SK-N-DZ (cell line): ENCODE data around the gene DSC1. TPM values are rescaled to one million over a fixed set of nuclear protein-coding genes. Genes with fewer than 3 reads are reported as not detected.

ENCODE experiments used
- DNase-seq: peaks from one replicate; pipeline ENCODE4 v3.0.0-alpha.2; 2015; ENCODE audit warnings: low spot score
- polyA plus RNA-seq, 2 experiments: library from polyadenylated mRNA; depleted of rRNA; stranded (reverse); fragments of >200 nt; gene quantifications; 2 replicates each; pipeline ENCODE4 v1.2.3, GENCODE V29; 2014

DSC1 gene, protein sequence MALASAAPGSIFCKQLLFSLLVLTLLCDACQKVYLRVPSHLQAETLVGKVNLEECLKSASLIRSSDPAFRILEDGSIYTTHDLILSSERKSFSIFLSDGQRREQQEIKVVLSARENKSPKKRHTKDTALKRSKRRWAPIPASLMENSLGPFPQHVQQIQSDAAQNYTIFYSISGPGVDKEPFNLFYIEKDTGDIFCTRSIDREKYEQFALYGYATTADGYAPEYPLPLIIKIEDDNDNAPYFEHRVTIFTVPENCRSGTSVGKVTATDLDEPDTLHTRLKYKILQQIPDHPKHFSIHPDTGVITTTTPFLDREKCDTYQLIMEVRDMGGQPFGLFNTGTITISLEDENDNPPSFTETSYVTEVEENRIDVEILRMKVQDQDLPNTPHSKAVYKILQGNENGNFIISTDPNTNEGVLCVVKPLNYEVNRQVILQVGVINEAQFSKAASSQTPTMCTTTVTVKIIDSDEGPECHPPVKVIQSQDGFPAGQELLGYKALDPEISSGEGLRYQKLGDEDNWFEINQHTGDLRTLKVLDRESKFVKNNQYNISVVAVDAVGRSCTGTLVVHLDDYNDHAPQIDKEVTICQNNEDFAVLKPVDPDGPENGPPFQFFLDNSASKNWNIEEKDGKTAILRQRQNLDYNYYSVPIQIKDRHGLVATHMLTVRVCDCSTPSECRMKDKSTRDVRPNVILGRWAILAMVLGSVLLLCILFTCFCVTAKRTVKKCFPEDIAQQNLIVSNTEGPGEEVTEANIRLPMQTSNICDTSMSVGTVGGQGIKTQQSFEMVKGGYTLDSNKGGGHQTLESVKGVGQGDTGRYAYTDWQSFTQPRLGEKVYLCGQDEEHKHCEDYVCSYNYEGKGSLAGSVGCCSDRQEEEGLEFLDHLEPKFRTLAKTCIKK
- polyA plus RNA-seq (2014; cell fraction: cytosol; rRNA removed), result not detected in 2 replicates
- polyA plus RNA-seq (2014; cell fraction: nucleus; rRNA removed), result not detected in 2 replicates

GRCh38 chr18:31162825-31163435, at the start of gene DSC1:
TSS of gene DSC1 (minus strand) at chr18:31162856. CDS start at chr18:31162594, 262 bp downstream.
- DNase-seq, result no peak

DNA sequence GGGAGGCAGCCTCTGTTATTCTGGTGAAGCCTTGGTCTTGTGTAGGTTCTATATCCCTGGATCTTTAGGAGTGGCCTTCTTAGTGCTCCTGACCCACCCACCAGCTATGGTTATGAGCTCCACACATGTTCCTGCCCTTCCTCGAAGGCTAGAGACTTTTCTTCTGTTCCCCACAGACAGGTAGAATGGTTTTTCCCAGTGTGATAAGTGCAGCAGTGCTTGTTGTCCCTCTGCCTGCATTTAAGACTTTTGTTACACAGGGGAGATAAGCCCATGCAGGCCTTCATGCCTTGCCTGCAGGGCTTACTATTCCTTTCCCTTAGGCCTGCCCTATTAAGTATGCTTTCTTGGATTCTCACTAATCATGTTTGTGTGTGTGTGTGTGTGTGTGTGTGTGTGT, 48.4 kb upstream of the DSC1 start:
- no peak for DNase-seq

- DNase-seq, result no peak
Measured at GRCh38 chr18:31209041-31209440, 46.4 kb upstream of the DSC1 start.

- DNase-seq, result no peak
Measured at GRCh38 chr18:31207391-31207790, 44.7 kb upstream of the DSC1 start.

DNA sequence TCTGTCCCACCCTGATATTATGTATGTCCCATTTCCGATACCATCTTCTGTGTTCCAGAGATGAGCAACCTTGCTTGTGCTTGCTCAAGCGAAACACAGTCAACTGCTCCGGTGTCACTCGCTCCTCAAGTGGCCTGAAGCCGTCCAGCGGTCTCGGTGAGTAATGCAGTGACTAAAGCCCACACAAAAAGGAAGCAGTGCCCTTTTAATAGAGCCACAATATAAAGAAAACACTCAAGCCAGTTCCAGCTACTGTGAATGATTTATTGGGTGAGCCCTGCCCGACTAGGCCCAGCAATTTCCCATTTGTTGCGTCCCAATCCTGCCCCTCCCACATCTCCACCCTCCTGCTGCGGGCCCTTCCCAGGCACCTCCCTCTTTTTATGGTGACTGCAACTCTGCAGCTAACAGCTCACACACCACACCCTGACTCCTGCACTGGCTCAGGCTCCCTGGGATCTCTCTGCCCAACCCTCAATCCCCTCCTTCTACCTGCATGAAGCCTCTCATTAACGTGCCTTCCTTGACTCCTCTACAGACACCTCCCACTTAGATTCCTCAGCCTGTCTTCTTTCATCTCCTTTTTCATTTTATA, 44.2 kb upstream of the DSC1 start:
- DNase-seq, result peak; percentile 19

DNA sequence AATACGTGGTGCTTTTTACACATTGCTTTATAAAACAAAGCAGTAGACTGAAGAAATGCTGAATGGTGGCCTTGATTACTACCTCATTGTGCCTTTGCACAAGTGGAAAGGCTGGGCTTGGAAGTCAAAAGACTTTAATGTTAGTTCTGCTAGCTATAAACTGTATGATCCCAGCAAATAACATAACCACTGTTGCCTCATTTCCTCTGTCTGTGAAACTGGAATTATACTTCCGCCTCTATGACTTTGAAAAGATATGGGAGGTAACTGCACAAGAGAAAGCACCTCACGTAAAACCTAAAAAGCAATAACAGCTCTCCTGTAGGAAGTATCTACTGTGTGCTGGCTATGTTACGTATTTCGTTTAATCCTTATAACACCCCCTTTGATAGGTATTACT, 43.4 kb upstream of the DSC1 start:
- no peak for DNase-seq

DNA sequence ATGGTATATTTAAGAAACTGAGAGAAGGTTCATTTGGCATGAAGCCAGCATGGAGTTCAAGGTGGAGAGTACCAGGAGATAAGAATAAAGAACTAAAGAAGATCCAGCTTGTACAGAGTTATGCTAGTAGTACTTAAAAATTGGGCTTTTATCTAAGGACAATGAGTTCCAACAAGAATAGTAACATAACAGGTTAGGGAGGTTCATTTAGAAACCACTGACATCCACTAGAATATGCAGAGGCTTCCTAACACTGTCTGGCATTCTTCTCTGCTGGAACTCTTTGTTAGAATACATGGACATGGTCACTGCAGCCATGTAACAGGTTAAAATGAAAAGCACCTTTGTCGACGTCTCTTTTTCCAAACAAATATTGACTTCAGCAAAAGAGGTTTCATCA, 42.6 kb upstream of the DSC1 start:
- DNase-seq, result no peak

DNA sequence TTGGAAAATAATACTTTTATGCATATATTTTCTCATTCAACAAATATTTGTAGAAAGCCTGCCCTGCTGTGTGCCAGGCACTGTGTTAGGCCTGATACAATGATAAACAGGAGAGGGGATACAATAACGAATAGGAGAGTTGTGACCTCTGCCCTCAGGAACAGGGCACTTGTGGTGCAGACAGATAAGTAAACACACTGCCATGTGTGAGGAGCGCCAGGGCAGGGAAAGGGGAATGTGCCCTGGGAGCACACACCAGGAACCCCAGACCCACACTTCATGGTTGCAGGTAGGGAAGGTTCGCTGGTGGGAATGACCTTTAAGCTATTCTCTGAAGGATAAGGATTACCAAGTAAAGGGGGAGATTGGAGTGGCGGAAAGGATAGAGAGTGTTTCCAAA, 42.2 kb upstream of the DSC1 start:
- DNase-seq, result no peak

GRCh38 chr18:31204166-31204565, 41.5 kb upstream of the DSC1 start:
- no peak for DNase-seq

DNA sequence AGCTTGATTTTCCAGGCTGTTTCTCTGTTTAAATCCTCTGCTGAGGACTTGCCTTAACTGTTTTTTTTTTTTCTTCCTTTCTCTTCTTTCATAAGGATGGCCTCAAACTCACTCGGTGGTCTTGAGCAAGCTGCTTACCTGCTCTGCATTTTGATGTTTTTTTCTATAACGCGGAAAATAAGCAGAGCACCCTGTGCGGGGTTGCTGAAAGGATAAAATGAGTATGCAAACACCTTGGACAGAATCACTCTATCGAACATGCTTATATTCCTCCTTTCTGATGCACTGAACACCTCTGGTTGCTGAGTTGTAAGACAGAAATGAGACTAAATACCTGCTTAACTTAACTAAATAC, 41.1 kb upstream of the DSC1 start:
- no peak for DNase-seq

DNA sequence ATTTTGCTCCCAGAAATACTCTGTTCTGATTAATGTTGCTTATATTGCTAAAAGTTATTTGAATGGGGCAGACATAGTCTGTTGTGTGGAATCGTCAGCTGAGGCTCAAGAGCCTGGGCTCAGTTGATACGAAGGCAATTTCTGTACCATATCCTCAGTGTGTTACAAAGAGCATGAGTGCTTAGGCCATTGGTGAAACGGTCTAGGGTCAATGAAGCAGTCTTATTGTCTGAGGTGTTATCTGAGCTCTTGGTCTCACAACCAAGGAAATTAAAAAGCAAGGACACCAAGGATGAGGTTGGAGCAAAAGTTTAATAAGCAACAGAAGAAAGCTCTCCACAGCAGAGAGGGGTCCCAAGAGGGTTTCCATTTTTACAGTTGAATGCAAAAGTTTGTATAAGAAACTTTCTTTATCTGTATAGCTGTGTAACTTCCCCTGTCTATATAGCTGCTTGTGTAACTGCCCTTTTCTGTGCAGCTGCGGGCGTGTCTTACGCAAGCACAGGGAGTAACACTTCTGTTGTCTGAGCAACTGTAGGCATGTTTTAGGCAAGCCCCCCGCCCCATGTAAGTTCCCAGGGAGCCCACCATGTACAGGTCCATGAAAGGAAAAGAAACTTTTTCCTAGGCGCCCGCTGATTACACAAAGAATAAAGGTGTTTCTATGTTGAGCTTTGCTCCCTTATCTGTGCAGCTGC, 40.6 kb upstream of the DSC1 start:
- no peak for DNase-seq

DNA sequence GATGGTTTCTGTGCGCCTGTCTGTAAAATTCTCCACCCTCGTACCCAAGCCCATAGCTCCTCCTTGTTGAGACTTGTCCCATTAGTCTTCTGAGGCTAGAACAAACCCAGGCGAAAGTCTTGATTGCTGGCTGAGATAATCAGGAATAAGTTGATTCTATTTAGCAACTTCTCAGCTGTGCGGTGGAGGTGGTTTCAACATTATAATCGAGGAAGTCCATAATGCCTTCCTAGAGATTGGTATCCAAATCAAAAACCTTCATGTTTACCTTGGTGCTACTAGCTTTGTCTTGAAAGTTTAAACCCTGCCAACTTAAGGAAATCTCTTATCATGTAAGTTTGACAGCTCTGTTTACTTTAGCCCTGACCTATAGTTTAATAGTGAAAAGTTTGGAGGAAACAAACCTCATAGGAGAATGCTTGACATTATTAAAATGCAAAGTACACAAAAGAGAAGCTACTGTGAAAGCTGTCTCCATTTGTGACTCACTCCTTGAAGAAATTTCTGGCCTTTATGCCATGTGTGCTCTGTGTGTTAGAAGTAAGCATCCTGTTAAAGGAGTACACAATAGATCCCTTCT, 36.6 kb upstream of the DSC1 start:
- DNase-seq, result no peak

- DNase-seq, result no peak
Measured at GRCh38 chr18:31197676-31198075, 35.0 kb upstream of the DSC1 start.

DNA sequence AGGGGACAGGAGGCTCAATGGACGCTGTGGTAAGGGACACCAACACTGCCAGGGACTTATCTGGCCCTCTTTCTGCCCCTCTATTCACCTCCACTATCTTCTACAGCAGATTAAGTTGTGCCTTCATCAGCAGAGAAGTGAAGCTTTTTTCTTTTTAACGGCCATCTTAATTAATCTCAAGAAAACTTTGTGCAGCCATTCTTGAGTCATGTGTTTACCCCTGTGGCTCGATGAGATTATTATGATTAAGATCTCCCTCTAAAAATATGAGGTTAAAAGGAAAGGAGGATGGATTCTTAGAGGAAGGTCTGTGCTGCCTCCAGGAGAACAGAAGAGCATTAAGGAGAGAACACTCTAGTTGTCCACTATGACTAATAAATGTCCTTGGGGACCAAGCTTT, 32.4 kb upstream of the DSC1 start:
- no peak for DNase-seq

- DNase-seq, result no peak
Measured at GRCh38 chr18:31192086-31192776, 29.6 kb upstream of the DSC1 start.

- DNase-seq, result no peak
Measured at GRCh38 chr18:31190919-31191318, 28.3 kb upstream of the DSC1 start.

DNA sequence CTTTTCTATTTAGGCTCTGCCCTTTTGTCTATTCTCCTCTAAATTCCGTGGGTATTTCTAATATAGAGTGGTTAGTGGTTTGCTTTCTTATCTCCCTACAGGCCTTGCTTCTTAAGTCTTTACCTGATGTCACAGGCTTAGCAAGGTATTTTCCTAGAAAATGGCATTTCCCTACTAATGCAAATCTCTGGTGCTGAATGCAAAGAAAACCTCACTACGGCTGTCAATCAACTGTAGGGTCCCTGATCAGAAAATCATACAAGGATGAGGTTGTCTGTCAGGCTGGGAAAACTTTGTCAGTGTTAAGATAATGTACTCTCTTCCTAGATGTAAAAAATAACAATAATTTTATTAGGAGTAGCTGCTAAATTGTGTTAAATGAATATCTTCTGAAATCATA, 27.1 kb upstream of the DSC1 start:
- no peak for DNase-seq

- no peak for DNase-seq
Measured at GRCh38 chr18:31185186-31185950, 22.7 kb upstream of the DSC1 start.

GRCh38 chr18:31183302-31183701, 20.6 kb upstream of the DSC1 start:
- no peak for DNase-seq
